Upper lobe of right lung (tissue), 1 donor: Measurements from ENCODE around the gene NCLN. TPM values are rescaled to one million over a fixed set of nuclear protein-coding genes. Genes with fewer than 3 reads are reported as not detected.

ENCODE experiments used
- ATAC-seq: fragments of 200-7000 bp; cut with Tn5 transposase; one replicate; pipeline ENCODE4 v1.9.1; 2020; ENCODE audit warnings: mild to moderate bottlenecking, moderate library complexity
- DNase-seq: peaks from one replicate; pipeline ENCODE4 v3.0.0-alpha.2; 2020
- H3K27ac ChIP-seq: fragments of 200-600 bp; one replicate; pipeline ENCODE4 v1.8.0; 2022
- H3K27me3 ChIP-seq: fragments of 200-600 bp; one replicate; pipeline ENCODE4 v1.8.0; 2022; ENCODE audit warnings: mild to moderate bottlenecking
- H3K36me3 ChIP-seq: fragments of 200-600 bp; one replicate; pipeline ENCODE4 v1.8.0; 2022
- H3K4me1 ChIP-seq: fragments of 200-600 bp; one replicate; pipeline ENCODE4 v1.8.0; 2022
- H3K4me3 ChIP-seq: fragments of 200-600 bp; one replicate; pipeline ENCODE4 v1.8.0; 2022; ENCODE audit warnings: mild to moderate bottlenecking
- H3K9me3 ChIP-seq: fragments of 200-600 bp; one replicate; pipeline ENCODE4 v1.8.0; 2022
- intact Hi-C: fragments of 100-400 bp; cut with DNase I; formaldehyde crosslinking; loops from one replicate; pipeline ENCODE4 v1.11.0; 2022
- total RNA-seq: library from RNA; stranded (reverse); fragmentation: NEBNext Ultra II Directional; extraction: Animal tissue kit (Norgen Biotek cat#: 25700); gene quantifications from one replicate; pipeline ENCODE4 v1.2.1, GENCODE V29; 2021
- TF ChIP-seq, protein P1 (sequence below): fragments of 200-600 bp; IDR thresholded peaks from one replicate; pipeline ENCODE4 v1.8.0; 2022; ENCODE audit warnings: antibody characterized with exemption
- donor health status: DM: no; HTN: yes; CAD: no; lungs with severe emphysema.

NCLN gene
- total RNA-seq, 1 donor from 2014 or later = 71.4 TPM

DNA sequence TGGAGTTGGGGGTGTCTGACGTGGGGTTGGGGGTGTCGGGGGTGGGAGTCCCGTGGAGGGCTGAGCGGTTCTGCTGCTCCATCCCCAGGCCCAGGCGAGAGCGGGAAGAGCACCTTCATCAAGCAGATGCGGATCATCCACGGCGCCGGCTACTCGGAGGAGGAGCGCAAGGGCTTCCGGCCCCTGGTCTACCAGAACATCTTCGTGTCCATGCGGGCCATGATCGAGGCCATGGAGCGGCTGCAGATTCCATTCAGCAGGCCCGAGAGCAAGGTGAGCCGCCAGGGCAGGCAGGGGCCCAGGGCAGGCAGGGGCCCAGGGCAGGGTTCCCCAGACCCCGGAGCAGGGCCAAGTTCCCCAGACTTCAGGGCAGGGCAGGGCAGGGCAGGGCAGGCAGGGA, 37.2 kb upstream of the NCLN start:
- ATAC-seq = no peak
- Histone ChIP-seq H3K27me3 (no peaks in the 10 kb centered on the region), H3K9me3 (no peaks in the 10 kb centered on the region), H3K27ac (no peak overlapping the region), H3K4me3 (no peak overlapping the region), H3K4me1 (no peaks in the 10 kb centered on the region), H3K36me3 (no peaks in the 10 kb centered on the region)
- DNase-seq = no peak
- intact Hi-C loops = no loop called here
- TF ChIP-seq, protein P1, sequence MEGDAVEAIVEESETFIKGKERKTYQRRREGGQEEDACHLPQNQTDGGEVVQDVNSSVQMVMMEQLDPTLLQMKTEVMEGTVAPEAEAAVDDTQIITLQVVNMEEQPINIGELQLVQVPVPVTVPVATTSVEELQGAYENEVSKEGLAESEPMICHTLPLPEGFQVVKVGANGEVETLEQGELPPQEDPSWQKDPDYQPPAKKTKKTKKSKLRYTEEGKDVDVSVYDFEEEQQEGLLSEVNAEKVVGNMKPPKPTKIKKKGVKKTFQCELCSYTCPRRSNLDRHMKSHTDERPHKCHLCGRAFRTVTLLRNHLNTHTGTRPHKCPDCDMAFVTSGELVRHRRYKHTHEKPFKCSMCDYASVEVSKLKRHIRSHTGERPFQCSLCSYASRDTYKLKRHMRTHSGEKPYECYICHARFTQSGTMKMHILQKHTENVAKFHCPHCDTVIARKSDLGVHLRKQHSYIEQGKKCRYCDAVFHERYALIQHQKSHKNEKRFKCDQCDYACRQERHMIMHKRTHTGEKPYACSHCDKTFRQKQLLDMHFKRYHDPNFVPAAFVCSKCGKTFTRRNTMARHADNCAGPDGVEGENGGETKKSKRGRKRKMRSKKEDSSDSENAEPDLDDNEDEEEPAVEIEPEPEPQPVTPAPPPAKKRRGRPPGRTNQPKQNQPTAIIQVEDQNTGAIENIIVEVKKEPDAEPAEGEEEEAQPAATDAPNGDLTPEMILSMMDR = no peak

DNA sequence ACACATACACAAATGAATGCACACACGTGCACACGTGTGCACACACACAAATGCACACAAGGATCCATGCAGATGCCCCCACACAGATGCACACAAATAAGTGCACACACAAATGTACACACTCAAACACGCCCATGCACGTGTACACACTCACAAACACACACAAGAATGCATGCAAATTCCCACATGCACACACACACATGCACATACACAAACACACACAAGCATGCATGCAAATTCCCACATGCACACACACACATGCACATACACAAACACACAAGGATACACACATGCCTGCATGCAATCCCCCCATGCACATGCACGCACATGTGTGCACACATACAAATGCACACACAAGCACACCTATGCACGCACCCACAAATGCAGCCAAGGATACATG, 36.6 kb upstream of the NCLN start:
- DNase-seq = no peak
- Histone ChIP-seq H3K9me3 (no peaks in the 10 kb centered on the region), H3K27ac (no peak overlapping the region), H3K27me3 (no peaks in the 10 kb centered on the region), H3K4me1 (no peaks in the 10 kb centered on the region), H3K36me3 (no peaks in the 10 kb centered on the region), H3K4me3 (no peak overlapping the region)
- TF ChIP-seq, protein P1 = no peak
- intact Hi-C loops = no loop called here
- ATAC-seq = no peak

DNA sequence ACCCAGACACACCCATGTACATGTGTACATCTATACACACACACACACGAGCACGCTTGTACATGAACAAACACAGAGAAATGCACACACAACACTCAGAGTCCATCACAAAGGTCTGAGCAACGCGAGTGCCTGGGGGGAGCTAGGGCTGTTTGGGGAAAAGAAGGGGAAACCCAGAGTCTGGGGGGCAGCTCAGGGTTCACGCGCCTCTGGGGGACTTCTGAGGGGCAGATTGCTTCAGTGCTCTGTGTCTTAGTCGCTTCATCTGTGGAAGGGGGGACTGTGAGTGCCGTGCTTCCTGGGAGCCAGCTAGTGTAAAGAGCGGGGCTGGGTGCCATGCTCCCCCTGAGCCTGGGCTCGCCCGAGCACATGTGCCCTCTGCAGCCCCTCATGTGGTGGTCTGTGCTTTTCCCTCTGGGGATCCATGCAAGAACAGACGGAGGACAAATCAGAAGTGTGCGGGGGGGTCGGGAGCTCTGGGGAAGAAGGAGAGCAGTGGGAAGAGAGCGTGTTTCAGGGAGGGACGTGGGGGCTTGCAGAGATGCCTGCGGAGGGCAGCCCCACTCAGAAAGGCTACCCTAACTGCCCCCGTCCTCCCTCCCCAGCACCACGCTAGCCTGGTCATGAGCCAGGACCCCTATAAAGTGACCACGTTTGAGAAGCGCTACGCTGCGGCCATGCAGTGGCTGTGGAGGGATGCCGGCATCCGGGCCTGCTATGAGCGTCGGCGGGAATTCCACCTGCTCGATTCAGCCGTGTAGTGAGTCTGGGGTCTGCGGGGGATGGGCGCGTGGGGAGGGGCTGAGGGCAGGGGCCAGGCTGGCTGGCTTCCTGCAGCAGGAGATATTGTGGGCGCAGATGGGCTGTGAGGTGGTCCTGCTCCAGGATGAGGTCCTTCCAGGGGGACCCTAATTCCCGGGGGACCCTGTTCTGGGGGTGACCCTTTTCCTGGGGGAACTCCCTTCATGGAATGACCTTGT, 35.9 kb upstream of the NCLN start:
- intact Hi-C loops = no loop called here

DNA sequence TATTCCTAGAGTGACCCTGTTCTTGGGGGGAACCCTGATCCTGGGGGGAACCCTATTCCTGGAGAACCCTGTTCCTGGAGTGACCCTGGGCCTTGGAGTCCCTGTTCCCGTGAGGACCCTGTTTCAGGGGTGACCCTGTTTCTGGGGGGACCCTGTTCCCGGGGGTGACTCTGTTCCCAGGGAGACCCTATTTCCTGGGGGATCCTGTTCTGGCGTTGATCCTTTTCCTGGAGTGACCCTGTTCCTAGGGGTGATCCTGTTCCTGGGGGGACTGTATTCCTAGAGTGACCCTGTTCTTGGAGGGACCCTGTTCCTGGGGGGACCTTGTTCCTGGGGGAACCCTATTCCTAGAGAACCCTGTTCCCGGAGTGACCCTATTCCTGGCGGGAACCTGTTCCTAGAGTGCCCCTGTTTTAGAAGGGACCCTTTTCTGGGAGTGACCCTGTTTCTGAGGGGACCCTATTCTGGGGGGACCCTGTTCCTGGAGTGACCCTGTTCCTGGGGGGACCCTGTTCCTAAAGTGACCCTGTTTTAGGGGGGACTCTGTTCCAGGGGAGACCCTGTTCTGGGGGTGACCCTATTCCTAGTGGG, 34.9 kb upstream of the NCLN start:
- H3K9me3 ChIP-seq = no peaks in the 10 kb centered on the region
- DNase-seq = no peak
- H3K27me3 ChIP-seq = no peaks in the 10 kb centered on the region
- TF ChIP-seq, protein P1 = no peak
- H3K27ac ChIP-seq = no peak overlapping the region
- intact Hi-C loops = no loop called here
- no peaks in the 10 kb centered on the region for H3K36me3 ChIP-seq
- H3K4me3 ChIP-seq = no peak overlapping the region
- H3K4me1 ChIP-seq = no peaks in the 10 kb centered on the region
- no peak for ATAC-seq

More for the DNA sequence above, 35.9 kb upstream of the NCLN start:
- TF ChIP-seq, protein P1 = no peak
- Histone ChIP-seq H3K4me3 (no peak overlapping the region), H3K27me3 (no peaks in the 10 kb centered on the region), H3K36me3 (no peaks in the 10 kb centered on the region), H3K9me3 (no peaks in the 10 kb centered on the region), H3K4me1 (no peaks in the 10 kb centered on the region), H3K27ac (no peak overlapping the region)
- no peak for ATAC-seq
- DNase-seq = no peak

DNA sequence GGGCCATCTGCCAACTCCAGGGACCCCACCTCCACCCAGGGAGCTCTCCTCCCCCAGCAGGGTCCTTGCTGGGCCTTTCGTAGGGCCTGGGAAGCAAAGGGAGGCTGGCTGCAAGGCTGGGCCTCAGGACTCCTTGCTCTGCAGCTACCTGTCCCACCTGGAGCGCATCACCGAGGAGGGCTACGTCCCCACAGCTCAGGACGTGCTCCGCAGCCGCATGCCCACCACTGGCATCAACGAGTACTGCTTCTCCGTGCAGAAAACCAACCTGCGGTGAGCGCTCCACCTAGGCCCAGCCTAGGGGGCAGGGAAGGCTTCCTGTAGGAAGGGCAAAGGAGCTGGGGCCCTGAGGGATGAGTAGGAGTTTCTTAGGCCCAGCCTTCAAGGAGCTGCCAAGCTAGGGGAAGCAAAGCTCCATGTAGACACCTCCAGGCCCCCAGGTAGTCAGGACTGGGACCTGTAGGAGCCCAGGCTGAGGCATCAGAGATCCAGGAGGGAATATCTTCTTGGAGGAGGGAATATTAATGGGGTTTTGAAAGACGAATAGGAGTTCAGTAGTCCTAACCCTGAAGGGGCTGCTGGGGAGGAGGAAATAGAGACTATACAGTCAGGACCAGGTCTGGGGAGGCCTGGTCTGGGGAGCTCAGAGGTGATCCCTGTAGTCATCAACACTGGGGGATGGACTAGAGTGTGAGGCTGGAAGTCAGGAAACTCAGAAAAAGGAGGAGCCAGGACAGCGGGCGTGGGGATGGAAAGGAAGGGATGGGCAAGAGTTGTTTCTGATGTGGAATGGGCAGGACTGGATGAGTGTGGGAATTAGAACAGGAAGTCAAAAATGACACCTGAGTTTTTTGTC, 33.9 kb upstream of the NCLN start:
- Histone ChIP-seq H3K4me3 (no peak overlapping the region), H3K4me1 (no peaks in the 10 kb centered on the region), H3K27me3 (no peaks in the 10 kb centered on the region), H3K27ac (no peak overlapping the region), H3K9me3 (no peaks in the 10 kb centered on the region), H3K36me3 (no peaks in the 10 kb centered on the region)
- TF ChIP-seq, protein P1 = no peak
- intact Hi-C loops = no loop called here
- ATAC-seq (no peak), DNase-seq (no peak)
